Right lobe of liver (tissue), 6 donors: ENCODE measurements around the gene CAB39. TPM values are rescaled to one million over a fixed set of nuclear protein-coding genes. Genes with fewer than 3 reads are reported as not detected.

Experiments
- ATAC-seq, 4 donors: fragments of 200-7000 bp; cut with Tn5 transposase; one replicate each; pipeline ENCODE4 v1.9.1; 2020; ENCODE audit warnings: mild to moderate bottlenecking in 4 of 4, moderate library complexity in 4 of 4
- DNase-seq, 3 donors: peaks; one replicate each; pipeline ENCODE4 v3.0.0-alpha.2; 2020
- H3K27ac ChIP-seq, 3 donors: fragments of 200-600 bp; one replicate each; pipeline ENCODE4 v1.8.0; 2022
- H3K27me3 ChIP-seq, 2 donors: fragments of 200-600 bp; one replicate each; pipeline ENCODE4 v1.8.0; 2022
- H3K36me3 ChIP-seq, 4 donors: fragments of 200-600 bp; sonication (generic) in 1 of 4; one replicate each; pipeline versions ENCODE4 v1.5.1 to v1.8.0; 2017 to 2022; ENCODE audit warnings: control low read depth in 1 of 4
- H3K4me1 ChIP-seq, 4 donors: fragments of 200-600 bp; sonication (generic) in 1 of 4; one replicate each; pipeline versions ENCODE4 v1.5.1 to v1.8.0; 2017 to 2022; ENCODE audit warnings: control low read depth in 1 of 4
- H3K4me3 ChIP-seq, 3 donors: fragments of 200-600 bp; one replicate each; pipeline ENCODE4 v1.8.0; 2022
- H3K9me3 ChIP-seq, 4 donors: fragments of 200-600 bp; sonication (generic) in 1 of 4; one replicate each; pipeline versions ENCODE4 v1.5.1 to v1.8.0; 2017 to 2022; ENCODE audit warnings: control low read depth in 1 of 4
- CTCF ChIP-seq, 4 donors: fragments of 200-600 bp in 3 of 4; fragments of 450-650 bp in 1 of 4; IDR thresholded peaks; one replicate each; pipeline versions ENCODE4 v1.5.1 to v1.8.0; 2016 to 2022; ENCODE audit warnings: antibody characterized with exemption in 4 of 4, mild to moderate bottlenecking in 2 of 4
- POLR2A ChIP-seq: fragments of 450-650 bp; IDR thresholded peaks from one replicate; pipeline ENCODE4 v1.6.1; 2017; ENCODE audit warnings: antibody characterized with exemption, mild to moderate bottlenecking
- WGBS: methylation state at CpG from one replicate; pipeline ENCODE4 v1.1.6; 2018; ENCODE audit warnings: low coverage, low lambda C conversion rate; ENCODE audit not compliant: insufficient coverage; ENCODE audit errors: missing lambda C conversion rate; 5-methylcytosine and 5-hydroxymethylcytosine counted together
- intact Hi-C, 2 donors: fragments of 100-400 bp; cut with DNase I; formaldehyde crosslinking; loops; one replicate each; pipeline versions ENCODE4 v1.11.2 to v1.14.1; 2022
- total RNA-seq, 6 experiments: library from RNA; depleted of rRNA in 2 of 6; stranded (reverse); fragments of >200 nt in 2 of 6; fragmentation: NEBNext Ultra II Directional in 3 of 6; extraction: Animal tissue kit (Norgen Biotek cat#: 25700) in 3 of 6; gene quantifications; one replicate each; pipeline versions ENCODE4 v1.1.0 to v1.2.4, GENCODE V29; 2016 to 2023
- donor health status: DM: no; HTN: yes; CAD: no.
- donor health status: DM: no; HTN: no; CAD: no.
- donor health status: DM: no; HTN: no; CAD: no.
- donor health status: DM: no; HTN: yes; CAD: no.
- donor health status: DM: no; HTN: yes; CAD: no.

The CAB39 gene
- total RNA-seq, 6 experiments from 2014 or later: 25.3 to 32.4 (median 27.8) TPM

- DNase-seq (no peak), ATAC-seq (peak in 2 of 4 donors; percentile 15 to 32)
- no peaks in the 10 kb centered on the region for H3K4me1 ChIP-seq
- H3K27ac ChIP-seq: no peak overlapping the region
- intact Hi-C loops: no loop called here
- H3K9me3 ChIP-seq: no peaks in the 10 kb centered on the region
- H3K27me3 ChIP-seq: no peaks in the 10 kb centered on the region
- 79% methylated on average over 6 of the region's 8 CpGs for WGBS
- TF ChIP-seq POLR2A: no peak
- no peak for TF ChIP-seq CTCF (IDR thresholded peaks at IDR 0.05)
- H3K4me3 ChIP-seq: no peak overlapping the region
- no peaks in the 10 kb centered on the region for H3K36me3 ChIP-seq
These were observed 43.2 kb upstream of the CAB39 start for GRCh38 chr2:230669386-230669950.

GRCh38 chr2:230671117-230671516 lies 41.5 kb upstream of the CAB39 start:
- Histone ChIP-seq H3K4me3 (no peak overlapping the region), H3K27ac (no peak overlapping the region), H3K27me3 (no peaks in the 10 kb centered on the region), H3K4me1 (no peaks in the 10 kb centered on the region), H3K9me3 (no peaks in the 10 kb centered on the region), H3K36me3 (no peaks in the 10 kb centered on the region)
- intact Hi-C loops: no loop called here
- WGBS: 53% methylated on average over 4 of the region's 4 CpGs
- TF ChIP-seq CTCF (IDR thresholded peaks at IDR 0.05): no peak
- TF ChIP-seq POLR2A: no peak
- DNase-seq (no peak), ATAC-seq (no peak)

GRCh38 chr2:230672836-230673235 lies 39.8 kb upstream of the CAB39 start:
- 74% methylated on average over 10 of the region's 12 CpGs for WGBS
- ATAC-seq: no peak

GRCh38 chr2:230674401-230674800 lies 38.2 kb upstream of the CAB39 start:
- ATAC-seq: no peak

More at GRCh38 chr2:230672836-230673235, 39.8 kb upstream of the CAB39 start:
- Histone ChIP-seq H3K4me1 (no peaks in the 10 kb centered on the region), H3K36me3 (no peaks in the 10 kb centered on the region), H3K27ac (no peak overlapping the region), H3K4me3 (no peak overlapping the region), H3K9me3 (no peaks in the 10 kb centered on the region), H3K27me3 (no peaks in the 10 kb centered on the region)
- intact Hi-C loops: no loop called here
- DNase-seq: no peak
- TF ChIP-seq CTCF (IDR thresholded peaks at IDR 0.05) (no peak), POLR2A (no peak)

More at GRCh38 chr2:230674401-230674800, 38.2 kb upstream of the CAB39 start:
- no CpG with 5 or more reads among the region's 2 CpGs for WGBS
- no peaks in the 10 kb centered on the region for H3K27me3 ChIP-seq
- H3K36me3 ChIP-seq: no peaks in the 10 kb centered on the region
- no peaks in the 10 kb centered on the region for H3K4me1 ChIP-seq
- no peak overlapping the region for H3K27ac ChIP-seq
- DNase-seq: no peak
- TF ChIP-seq POLR2A (no peak), CTCF (IDR thresholded peaks at IDR 0.05) (no peak)
- intact Hi-C loops: no loop called here
- H3K4me3 ChIP-seq: no peak overlapping the region
- no peaks in the 10 kb centered on the region for H3K9me3 ChIP-seq
